GM12892 (cell line): ENCODE results near the gene MTCL1.

Experiments
- POLR2A ChIP-seq: IDR thresholded peaks from 2 replicates; pipeline ENCODE4 v1.6.1; 2011; ENCODE audit warnings: low read depth, low read length, control low read depth
- POLR2AphosphoS5 ChIP-seq: IDR thresholded peaks from 2 replicates; pipeline ENCODE4 v1.6.1; 2011; ENCODE audit warnings: low read depth, low read length, control low read depth
- TAF1 ChIP-seq: IDR thresholded peaks from 2 replicates; pipeline ENCODE4 v1.6.1; 2011; ENCODE audit warnings: low read depth, mild to moderate bottlenecking, control low read depth, low read length, borderline replicate concordance

GRCh38 chr18:8831531-8831930 lies 126.2 kb downstream of the MTCL1 start:
- TF ChIP-seq POLR2A (no peak), POLR2AphosphoS5 (no peak), TAF1 (no peak)
